Measurements from ENCODE around the gene EPAS1. TPM values are rescaled to one million over a fixed set of nuclear protein-coding genes. Genes with fewer than 3 reads are reported as not detected.

EPAS1 gene
- total and polyA plus RNA-seq, 2 of the 13 experiments (the other 11 are each of a cell fraction or from before 2014, with no cell fraction given) = 47.1 to 182 TPM

- no peak for TF ChIP-seq DBP (CRISPR knock-in tag; IDR thresholded peaks at IDR 0.05; ENCODE audit: not compliant biosample characterization)
- TF ChIP-seq GFI1 (CRISPR knock-in tag; IDR thresholded peaks at IDR 0.05; ENCODE audit: borderline replicate concordance) = peak; percentile 92
- no peak for TF ChIP-seq MNT (IDR thresholded peaks at IDR 0.05)
- peak; percentile 21; the same call in 1 of the 2 replicates for TF ChIP-seq FOXK1 (CRISPR knock-in tag; IDR thresholded peaks at IDR 0.05; ENCODE audit: borderline replicate concordance, low read depth)
- TF ChIP-seq PHB2 (IDR thresholded peaks at IDR 0.05; ENCODE audit: partially characterized antibody) = no peak
- no peak for TF ChIP-seq RFXAP (CRISPR knock-in tag; IDR thresholded peaks at IDR 0.05; ENCODE audit: borderline replicate concordance)
- no peak for TF ChIP-seq KLF13 (CRISPR knock-in tag; IDR thresholded peaks at IDR 0.05)
- no peak for TF ChIP-seq ZNF513 (CRISPR knock-in tag; conservative IDR thresholded peaks at IDR 0.05)
- no peak for TF ChIP-seq ZNF781 (CRISPR knock-in tag; IDR thresholded peaks at IDR 0.05; ENCODE audit: borderline replicate concordance, not compliant biosample characterization)
- TF ChIP-seq REST (IDR thresholded peaks at IDR 0.05; ENCODE audit: borderline replicate concordance in 1 of 2, low read depth in 1 of 2, low read length in 2 of 2) = no peak
- TF ChIP-seq JUND (CRISPR knock-in tag; IDR thresholded peaks at IDR 0.05) = peak; percentile 58; the same call in 1 of the 2 replicates
- no peak for TF ChIP-seq ZBTB46 (CRISPR knock-in tag; IDR thresholded peaks at IDR 0.05; ENCODE audit: borderline replicate concordance)
- TF ChIP-seq DR1 (CRISPR knock-in tag; IDR thresholded peaks at IDR 0.05) = no peak
- TF ChIP-seq ATF1 (CRISPR knock-in tag; IDR thresholded peaks at IDR 0.05) = peak; percentile 66
- peak; percentile 36; the same call in 1 of the 2 replicates for TF ChIP-seq ZSCAN5A (CRISPR knock-in tag; IDR thresholded peaks at IDR 0.05; ENCODE audit: borderline replicate concordance)
- no peak for TF ChIP-seq ZC3H4 (CRISPR knock-in tag; IDR thresholded peaks at IDR 0.05; ENCODE audit: borderline replicate concordance)
- no peak for TF ChIP-seq EEA1 (CRISPR knock-in tag; IDR thresholded peaks at IDR 0.05; ENCODE audit: borderline replicate concordance)
Observed at GRCh38 chr2:46416739-46417403, 119.7 kb downstream of the EPAS1 start (continued).
